Epithelial cell of proximal tubule (primary cell): ENCODE data around the gene GPC5. TPM values are rescaled to one million over a fixed set of nuclear protein-coding genes. Genes with fewer than 3 reads are reported as not detected.
A peak's percentile ranks its signal among the peaks of the same experiment; 100 is the strongest.

Source experiments
- DNase-seq: peaks from one replicate; pipeline ENCODE4 v3.0.0-alpha.2; 2011; ENCODE audit warnings: low read depth
- H3K4me3 ChIP-seq: 2 replicates; pipeline ENCODE4 v1.5.1; 2011; ENCODE audit warnings: low read depth, mild to moderate bottlenecking, low read length
- CTCF ChIP-seq: conservative IDR thresholded peaks from 2 replicates; pipeline ENCODE4 v1.5.1; 2012; ENCODE audit warnings: low read depth, mild to moderate bottlenecking, low read length
- total RNA-seq: library from RNA; depleted of rRNA; stranded (reverse); fragments of >200 nt; gene quantifications from 2 replicates; pipeline ENCODE4 v1.2.3, GENCODE V29; 2015

The GPC5 gene
- total RNA-seq, 1 donor from 2014 or later, result not detected

GRCh38 chr13:91946498-91947070, 548.2 kb downstream of the GPC5 start:
- TF ChIP-seq CTCF, result peak; percentile 80
- no peak for DNase-seq
- H3K4me3 ChIP-seq, result no peak overlapping the region

- H3K4me3 ChIP-seq, result no peak overlapping the region
- no peak for TF ChIP-seq CTCF
- DNase-seq, result no peak
Observed at GRCh38 chr13:91948736-91949135, 550.3 kb downstream of the GPC5 start.

GRCh38 chr13:91950803-91951202, 552.4 kb downstream of the GPC5 start:
- TF ChIP-seq CTCF, result no peak
- no peak for DNase-seq
- no peak overlapping the region for H3K4me3 ChIP-seq

GRCh38 chr13:91955546-91956355, 557.3 kb downstream of the GPC5 start:
- H3K4me3 ChIP-seq, result no peak overlapping the region
- peak; percentile 13 for TF ChIP-seq CTCF
- DNase-seq, result no peak

- DNase-seq, result no peak
- H3K4me3 ChIP-seq, result no peak overlapping the region
- no peak for TF ChIP-seq CTCF
Observed at GRCh38 chr13:91960947-91961346, 562.5 kb downstream of the GPC5 start.

- DNase-seq, result no peak
- no peak overlapping the region for H3K4me3 ChIP-seq
- TF ChIP-seq CTCF, result no peak
Observed at GRCh38 chr13:91962946-91963345, 564.5 kb downstream of the GPC5 start.

- TF ChIP-seq CTCF, result no peak
Observed at GRCh38 chr13:91965511-91965910, 567.1 kb downstream of the GPC5 start.

More at GRCh38 chr13:91965511-91965910, 567.1 kb downstream of the GPC5 start:
- DNase-seq, result no peak
- no peak overlapping the region for H3K4me3 ChIP-seq
